H7 (cell line): ENCODE data around the gene LDLRAD4. TPM values are rescaled to one million over a fixed set of nuclear protein-coding genes. Genes with fewer than 3 reads are reported as not detected.

Source experiments
- DNase-seq: peaks from one replicate; pipeline ENCODE4 v3.0.0; 2012
- H3K27me3 ChIP-seq: 2 replicates; pipeline ENCODE4 v1.6.0; 2011; ENCODE audit warnings: mild to moderate bottlenecking, low read length; ENCODE audit not compliant: control insufficient read depth, insufficient read depth
- H3K36me3 ChIP-seq: replicated peaks from 2 replicates; pipeline ENCODE4 v1.5.1; 2011; ENCODE audit warnings: low read length; ENCODE audit not compliant: control insufficient read depth, insufficient read depth
- H3K4me3 ChIP-seq: 2 replicates; pipeline ENCODE4 v1.5.1; 2011; ENCODE audit warnings: low read depth, mild to moderate bottlenecking, control low read depth, low read length, moderate library complexity; ENCODE audit not compliant: insufficient read depth
- total RNA-seq: library from RNA; depleted of rRNA; stranded (reverse); fragments of >200 nt; shearing (Covaris generic); gene quantifications from 2 replicates; pipeline ENCODE4 v1.2.3, GENCODE V29; 2014

The LDLRAD4 gene
- total RNA-seq, 1 experiment from 2014 or later: 21.0 TPM

DNA sequence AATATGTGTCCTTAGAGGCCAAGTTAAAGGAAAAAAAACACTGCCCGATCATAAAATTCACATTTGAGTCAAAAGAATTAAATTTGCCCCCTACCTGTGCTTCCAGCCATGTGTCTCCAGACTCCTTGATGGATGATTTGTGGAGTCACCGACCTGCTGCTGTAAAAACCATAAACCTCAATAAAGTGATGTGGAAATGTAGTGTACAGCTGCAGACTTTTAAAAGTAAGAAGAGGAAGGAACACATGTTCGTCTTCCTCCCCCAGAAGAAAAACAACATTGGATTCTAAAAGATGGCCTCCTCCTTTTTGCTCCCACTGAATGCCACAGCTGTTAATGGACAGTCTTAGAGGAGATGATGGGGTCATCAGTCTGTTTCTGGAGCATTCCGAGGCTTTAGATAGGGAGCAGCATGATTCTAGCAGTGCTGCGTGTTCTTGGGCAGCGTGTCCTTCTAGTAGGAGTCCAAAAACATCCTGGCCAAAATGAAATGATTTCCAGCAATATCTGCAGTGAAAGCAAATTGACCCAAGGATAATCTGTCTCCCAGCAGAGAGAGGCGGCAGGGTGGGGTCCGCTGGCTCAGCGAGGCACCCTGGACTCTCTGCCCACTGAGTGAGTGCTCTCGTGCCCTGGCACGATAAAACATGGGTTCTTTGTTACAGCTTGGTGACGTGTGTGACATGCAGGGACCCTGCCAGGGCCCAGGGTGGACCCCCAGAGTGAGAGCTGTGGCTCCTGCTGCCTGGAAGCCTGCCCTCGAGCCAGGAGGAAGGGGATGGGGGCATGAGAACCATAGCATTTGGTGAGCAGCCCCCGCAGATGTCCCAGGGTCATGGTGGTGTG is 311.7 kb downstream of the LDLRAD4 start:
- no peak overlapping the region for H3K4me3 ChIP-seq
- peak; percentile 43 for DNase-seq
- H3K27me3 ChIP-seq: no peaks in the 10 kb centered on the region
- H3K36me3 ChIP-seq: no peaks in the 10 kb centered on the region

DNA sequence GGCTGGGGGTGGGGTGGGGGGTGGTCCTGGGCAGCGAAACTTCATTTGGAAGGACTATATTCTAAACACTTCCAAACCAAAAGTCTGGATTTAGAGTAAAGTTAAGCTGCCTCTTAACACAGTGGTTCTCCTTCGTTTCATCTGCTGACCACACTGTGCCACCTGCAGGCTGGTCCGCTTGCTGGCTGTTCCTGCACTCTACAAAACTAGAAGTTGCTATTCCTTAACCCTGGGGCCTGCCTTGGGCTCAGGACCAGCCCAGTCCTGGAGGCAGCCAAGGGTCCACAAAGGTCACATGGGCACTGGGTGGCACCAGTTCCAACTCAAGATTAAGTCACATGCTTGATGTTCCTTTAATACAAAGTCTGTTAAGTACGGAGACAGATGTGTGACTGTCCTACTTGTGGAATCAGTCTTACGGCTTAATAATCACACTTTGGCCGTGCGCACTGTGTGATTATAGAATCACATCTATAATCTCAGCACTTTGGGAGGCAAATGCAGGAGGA is 312.4 kb downstream of the LDLRAD4 start:
- DNase-seq: peak; percentile 73
- Histone ChIP-seq H3K4me3 (no peak overlapping the region), H3K27me3 (no peaks in the 10 kb centered on the region), H3K36me3 (no peaks in the 10 kb centered on the region)

DNA sequence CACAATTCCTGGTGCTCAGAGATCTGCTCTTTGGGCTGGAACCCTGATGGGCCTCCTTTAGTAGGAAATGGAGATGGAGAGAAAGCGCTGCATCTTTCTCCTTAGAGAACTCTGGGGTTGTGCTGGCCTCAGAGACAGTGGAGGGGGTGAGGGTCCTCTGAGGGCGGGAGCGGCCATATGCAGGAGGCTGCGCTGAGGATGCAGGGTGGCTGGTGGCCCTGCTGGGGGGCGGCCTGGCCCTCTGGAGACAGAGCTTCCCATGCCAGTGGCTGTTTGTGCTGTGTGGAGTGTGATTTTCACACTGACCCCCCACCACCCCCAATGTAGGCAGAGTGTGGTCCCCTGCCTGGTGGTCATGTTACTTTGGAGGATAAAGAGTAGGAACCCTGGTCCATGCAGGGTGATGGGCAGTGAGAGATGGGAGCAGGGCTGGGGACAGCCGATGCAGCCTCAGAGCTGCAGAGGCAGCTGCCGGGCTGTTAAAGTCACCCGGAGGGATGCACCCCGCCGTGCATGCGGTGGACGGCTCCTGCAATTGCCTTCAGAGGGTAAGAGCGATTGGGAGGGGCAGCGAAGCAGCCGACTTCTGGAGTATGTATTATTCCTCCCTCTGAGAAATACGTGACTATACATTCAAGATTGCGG is 313.2 kb downstream of the LDLRAD4 start:
- H3K27me3 ChIP-seq: no peaks in the 10 kb centered on the region
- DNase-seq: peak; percentile 65
- H3K36me3 ChIP-seq: no peaks in the 10 kb centered on the region
- H3K4me3 ChIP-seq: no peak overlapping the region

DNA sequence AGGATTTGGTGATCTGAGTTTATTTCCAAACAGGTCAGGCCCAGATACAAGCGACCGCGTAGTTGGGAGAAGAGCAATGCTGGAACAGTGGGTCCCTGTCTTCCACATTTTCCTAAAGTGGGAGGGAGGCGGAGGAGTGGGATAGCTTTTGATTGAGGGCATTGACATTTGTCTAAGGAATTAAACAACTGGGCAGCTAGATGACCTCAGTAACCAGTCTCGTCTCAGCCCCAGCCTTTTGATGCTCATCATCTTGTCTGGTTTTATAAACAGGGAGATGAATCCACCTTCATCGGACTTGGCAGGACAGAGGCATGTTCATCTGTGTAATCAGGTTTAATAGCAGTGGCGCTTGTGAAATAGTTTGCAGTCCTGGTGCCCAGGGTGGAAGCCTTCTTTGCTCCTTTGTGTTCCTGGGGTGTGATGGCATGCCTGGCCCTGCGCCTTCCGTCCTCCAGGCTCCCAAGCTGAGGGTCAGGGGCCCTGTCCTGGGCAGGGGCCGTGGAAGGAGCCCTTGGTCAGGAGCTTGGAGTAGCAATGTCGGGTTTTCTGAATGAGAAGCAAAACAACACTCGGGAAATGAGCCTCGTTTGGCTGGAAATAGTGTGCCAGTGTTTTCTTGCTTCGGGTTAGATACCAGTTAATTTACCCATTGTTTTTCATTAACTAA is 314.0 kb downstream of the LDLRAD4 start:
- Histone ChIP-seq H3K36me3 (no peaks in the 10 kb centered on the region), H3K27me3 (no peaks in the 10 kb centered on the region), H3K4me3 (no peak overlapping the region)
- peak; percentile 18 for DNase-seq

DNA sequence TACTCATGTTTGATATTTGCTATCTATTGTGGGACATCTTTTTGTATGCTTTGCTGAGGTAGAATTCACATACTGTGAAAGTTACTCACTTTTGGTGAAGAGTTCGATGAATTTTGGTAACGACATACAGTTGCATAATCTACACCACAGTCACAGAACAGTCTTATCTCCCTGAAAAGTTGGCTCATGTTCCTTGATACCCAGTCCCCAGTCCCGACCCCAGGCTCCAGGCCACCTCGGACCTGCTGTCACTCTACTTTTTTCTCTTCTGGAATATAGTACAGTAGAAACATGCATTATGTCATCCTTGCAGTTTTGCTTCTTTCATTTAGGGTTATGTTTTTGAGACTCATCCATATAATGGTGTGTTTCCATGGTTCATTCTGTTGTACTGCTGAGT is 316.1 kb downstream of the LDLRAD4 start:
- H3K4me3 ChIP-seq: no peak overlapping the region
- no peaks in the 10 kb centered on the region for H3K36me3 ChIP-seq
- H3K27me3 ChIP-seq: no peaks in the 10 kb centered on the region
- DNase-seq: peak; percentile 16

DNA sequence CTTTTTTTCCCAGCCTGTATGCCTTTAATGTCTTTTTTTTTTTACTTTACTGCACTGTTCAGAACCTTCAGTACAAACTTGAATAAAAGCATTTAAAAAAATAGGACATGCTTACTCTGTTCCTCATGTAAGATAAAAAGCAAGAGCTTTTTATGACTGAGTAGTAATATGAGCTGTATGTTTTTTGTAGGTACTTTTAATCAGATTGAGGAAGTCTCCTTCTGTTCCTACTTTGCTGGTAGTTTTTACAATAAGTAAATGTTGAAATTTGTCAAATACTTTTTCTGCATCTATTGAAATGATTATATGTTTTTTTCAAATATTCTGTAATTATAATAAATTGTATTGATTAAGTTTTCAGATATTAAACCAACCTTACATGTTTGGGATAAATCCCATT is 318.0 kb downstream of the LDLRAD4 start:
- H3K4me3 ChIP-seq: no peak overlapping the region
- no peaks in the 10 kb centered on the region for H3K36me3 ChIP-seq
- no peak for DNase-seq
- H3K27me3 ChIP-seq: no peaks in the 10 kb centered on the region

GRCh38 chr18:13537022-13537780 is 318.6 kb downstream of the LDLRAD4 start:
- no peak for DNase-seq
- Histone ChIP-seq H3K36me3 (no peaks in the 10 kb centered on the region), H3K4me3 (no peak overlapping the region), H3K27me3 (no peaks in the 10 kb centered on the region)

DNA sequence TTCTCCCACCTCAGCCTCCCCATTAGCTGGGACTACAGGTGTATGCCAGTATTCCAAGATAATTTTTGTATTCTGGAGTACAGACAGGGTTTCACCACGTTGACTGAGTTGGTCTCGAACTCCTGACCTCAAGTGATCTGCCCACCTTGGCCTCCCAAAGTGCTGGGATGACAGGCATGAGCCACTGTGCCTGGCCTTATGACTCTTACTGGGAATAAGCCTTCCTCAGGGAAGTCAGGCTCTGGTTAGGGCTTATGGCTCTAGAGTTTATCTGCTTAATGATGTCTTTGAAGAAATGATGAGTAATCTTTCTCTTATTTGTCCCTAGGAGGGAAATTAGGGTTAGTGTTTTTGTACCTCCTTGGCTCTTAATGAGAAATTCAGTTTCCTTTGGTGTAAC is 320.1 kb downstream of the LDLRAD4 start:
- no peak for DNase-seq
- Histone ChIP-seq H3K36me3 (no peaks in the 10 kb centered on the region), H3K4me3 (no peak overlapping the region), H3K27me3 (no peaks in the 10 kb centered on the region)

GRCh38 chr18:13539050-13539449 is 320.5 kb downstream of the LDLRAD4 start:
- no peak for DNase-seq
- no peaks in the 10 kb centered on the region for H3K36me3 ChIP-seq
- H3K27me3 ChIP-seq: no peaks in the 10 kb centered on the region
- no peak overlapping the region for H3K4me3 ChIP-seq

GRCh38 chr18:13539843-13540476 is 321.4 kb downstream of the LDLRAD4 start:
- Histone ChIP-seq H3K4me3 (no peak overlapping the region), H3K27me3 (no peaks in the 10 kb centered on the region), H3K36me3 (no peaks in the 10 kb centered on the region)
- no peak for DNase-seq

DNA sequence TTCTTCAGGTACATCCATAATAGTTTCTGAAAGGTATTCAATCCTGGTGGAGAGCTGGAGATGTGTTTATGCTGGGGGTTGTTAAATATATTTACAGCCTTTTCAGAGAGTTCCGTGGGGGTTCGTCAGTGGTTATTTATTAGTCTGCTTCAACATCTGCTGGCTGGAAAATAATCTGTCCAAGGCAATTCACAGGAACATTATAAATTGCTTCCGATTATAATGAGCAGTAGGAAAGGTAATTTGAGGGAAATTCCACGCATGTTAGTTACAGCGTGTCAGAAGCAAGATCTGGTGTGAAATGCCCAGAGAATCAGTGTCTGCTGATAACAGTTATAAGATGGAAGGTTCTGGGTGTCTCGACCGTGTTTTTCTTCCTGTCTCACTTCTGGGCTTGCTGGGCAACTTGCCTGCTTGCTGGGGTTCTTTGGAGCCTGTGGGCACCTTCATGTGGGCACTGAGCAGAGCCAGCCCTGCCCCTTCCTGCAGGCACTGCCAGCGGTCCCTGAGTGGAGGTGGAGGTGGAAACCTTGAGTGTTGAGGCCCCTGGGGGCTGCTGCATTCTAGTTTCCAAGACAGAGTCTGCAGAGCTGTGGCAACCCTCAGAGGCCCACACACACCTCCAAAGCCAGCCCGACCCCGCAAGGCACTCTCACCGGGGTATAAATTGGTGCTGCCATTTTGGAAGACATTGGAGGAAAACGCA is 322.1 kb downstream of the LDLRAD4 start:
- no peak for DNase-seq
- Histone ChIP-seq H3K4me3 (no peak overlapping the region), H3K36me3 (no peaks in the 10 kb centered on the region), H3K27me3 (no peaks in the 10 kb centered on the region)

GRCh38 chr18:13541621-13542519 is 323.3 kb downstream of the LDLRAD4 start:
- Histone ChIP-seq H3K4me3 (no peak overlapping the region), H3K27me3 (no peaks in the 10 kb centered on the region), H3K36me3 (no peaks in the 10 kb centered on the region)
- no peak for DNase-seq

DNA sequence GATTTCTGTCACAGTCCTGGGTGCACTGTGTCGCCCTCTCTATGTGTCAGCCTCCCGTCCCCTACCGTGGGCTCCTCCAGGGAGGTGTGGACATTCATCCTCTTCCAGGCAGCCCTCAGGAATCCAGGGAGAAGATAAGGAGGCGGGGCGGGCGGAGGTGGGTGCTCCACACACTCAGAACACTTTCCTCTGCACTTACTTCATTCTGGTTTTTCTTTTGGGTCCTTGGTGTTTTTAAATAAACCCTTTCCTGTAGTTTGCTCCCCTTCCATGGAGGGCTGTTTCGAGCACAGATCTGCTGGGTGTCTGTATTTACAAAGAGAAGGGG is 323.9 kb downstream of the LDLRAD4 start:
- Histone ChIP-seq H3K4me3 (no peak overlapping the region), H3K36me3 (no peaks in the 10 kb centered on the region), H3K27me3 (no peaks in the 10 kb centered on the region)
- DNase-seq: no peak
